SHP77 treated with DMSO at 0.1 percent for 48 hours (cell line): Measurements from ENCODE around the gene LHFPL3.
"Not testable (repeated sequence)": the region's sequence is repeated elsewhere in the genome, so short reads cannot be mapped to it uniquely, and the experiment has no call there.

Experiments used
- DNase-seq: peaks from one replicate; lab custom pipeline; 2025; lab: John Stamatoyannopoulos, UW

The LHFPL3 gene

DNA sequence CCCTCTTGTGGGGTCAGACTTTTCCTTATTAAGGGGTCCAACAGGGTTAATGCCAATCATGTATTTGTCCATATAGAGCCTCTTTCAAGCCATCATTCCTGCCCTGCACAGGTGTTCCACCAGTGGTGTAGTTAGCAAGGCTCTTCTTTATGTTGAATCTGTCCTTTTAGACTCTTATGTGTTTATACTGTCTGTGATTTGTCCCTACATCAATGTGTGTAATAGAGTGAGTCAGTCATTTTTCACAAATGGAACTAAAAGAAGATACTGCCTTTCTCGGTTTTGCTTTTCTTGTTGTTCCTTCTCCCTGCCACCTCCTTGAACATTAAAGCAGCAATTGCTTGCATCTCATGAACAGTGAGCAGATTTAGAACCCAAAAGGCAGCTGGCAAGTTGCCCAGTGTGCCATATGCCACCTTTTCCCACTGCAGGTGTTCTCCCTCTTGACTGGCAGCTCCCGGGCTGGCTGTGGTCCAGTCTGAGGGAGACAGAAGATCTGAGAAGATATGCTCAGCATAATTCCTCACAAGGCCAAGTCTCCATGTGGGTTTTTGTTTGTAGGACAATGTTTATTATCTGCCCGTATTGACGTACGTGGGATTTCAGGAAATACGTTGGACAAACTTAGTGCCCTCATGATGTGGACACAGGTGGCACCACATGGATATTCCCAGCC, 154.1 kb downstream of the LHFPL3 start:
- peak; percentile 62 for DNase-seq

DNA sequence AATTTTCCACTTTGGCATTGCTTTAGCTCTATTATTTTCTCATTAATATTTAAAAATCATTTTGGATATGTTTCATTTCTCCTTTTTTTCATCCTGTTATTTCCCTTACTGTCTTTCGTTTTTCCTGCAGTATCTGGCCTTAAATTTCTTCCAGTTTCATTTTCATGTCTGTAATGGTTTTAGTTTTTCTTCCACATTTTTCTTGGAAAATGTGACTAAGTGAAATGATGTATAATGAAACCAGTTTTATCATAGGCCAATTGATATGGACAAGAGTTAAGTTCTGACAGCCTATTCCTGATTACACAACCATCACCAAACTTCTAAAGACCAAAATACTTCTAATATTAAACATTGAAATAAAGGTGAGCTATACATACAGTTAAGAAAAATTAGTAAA, 158.5 kb downstream of the LHFPL3 start:
- no peak for DNase-seq

DNA sequence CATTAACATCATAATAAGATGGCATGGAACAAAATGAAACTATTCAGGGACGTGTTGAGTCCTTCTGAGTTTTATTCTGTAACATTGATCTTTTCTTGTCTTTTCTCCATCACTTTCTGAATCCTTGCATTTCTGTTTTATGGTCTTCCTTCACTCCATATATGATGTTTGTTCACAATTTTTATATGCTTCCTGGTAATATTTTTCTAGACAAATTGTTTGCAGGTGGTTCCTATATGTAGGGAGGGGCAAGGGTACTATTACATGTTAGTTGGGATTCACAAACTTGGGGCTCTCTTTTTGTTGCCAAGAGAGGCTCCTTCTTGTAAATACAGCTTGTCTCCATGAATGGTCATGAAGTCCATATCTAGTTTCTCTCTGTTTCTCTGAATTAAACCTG, 159.2 kb downstream of the LHFPL3 start:
- no peak for DNase-seq

DNA sequence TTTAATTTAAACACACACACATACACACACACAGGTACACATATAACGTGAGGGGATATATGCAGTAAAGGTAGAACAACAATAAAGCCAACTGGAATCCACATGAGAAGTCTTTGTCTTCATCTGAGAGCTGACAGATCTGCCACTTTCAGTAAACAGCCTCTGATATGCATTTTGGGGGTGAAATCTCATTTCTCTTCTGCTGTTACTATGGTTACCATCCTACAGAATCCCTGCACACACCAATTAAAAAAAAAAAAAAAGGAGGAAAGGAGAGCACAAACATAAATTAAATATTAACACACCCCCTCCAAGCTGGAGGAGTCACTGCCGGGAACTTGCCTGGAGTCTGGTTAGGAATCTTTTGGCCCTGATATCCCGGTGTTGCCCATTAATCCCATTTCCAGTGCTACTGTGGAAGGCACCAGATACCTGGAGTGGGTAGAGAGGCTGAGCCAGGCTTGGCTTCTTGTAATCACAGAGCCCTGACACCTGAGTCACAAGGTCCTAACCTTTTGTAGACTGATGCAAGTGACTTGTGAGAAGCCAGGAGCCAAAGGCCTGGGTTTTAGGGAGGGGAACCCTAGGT, 169.1 kb downstream of the LHFPL3 start:
- DNase-seq = no peak

DNA sequence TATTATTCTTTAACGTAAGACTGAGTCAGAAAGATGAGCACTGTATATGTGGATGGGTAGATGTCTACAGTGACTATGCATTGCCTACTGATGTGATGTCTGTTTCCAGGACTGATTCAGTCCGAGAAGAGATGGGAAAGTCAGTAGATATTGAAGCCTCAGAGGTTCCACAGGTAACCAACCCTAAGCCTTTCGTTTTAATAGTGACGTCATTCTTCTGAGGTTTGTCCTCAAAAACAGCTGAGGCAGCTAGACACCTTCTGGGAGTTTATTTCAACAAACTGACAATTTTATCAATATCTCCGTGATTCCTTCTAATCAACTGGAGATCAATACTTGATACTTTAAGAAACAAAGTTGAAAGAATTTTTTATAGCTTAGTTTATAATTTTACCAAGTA, 171.6 kb downstream of the LHFPL3 start:
- no peak for DNase-seq

DNA sequence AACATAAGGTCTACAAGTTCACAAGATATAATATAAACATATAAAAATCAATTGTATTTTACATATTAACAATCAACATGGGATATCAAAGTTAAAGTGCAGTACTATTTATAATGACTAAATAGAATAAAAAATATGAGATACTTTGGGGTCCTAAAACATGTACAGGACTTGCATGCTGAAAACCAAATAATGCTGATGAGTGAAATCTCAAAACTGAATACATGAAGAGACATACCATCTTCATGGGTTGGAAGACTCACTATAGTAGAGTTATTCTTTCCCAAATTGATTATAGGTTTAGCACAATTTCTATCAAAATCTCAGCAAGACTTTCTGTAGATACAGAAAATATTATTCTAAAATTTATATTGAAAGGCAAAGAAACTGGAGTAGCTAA, 181.5 kb downstream of the LHFPL3 start:
- no peak for DNase-seq

DNA sequence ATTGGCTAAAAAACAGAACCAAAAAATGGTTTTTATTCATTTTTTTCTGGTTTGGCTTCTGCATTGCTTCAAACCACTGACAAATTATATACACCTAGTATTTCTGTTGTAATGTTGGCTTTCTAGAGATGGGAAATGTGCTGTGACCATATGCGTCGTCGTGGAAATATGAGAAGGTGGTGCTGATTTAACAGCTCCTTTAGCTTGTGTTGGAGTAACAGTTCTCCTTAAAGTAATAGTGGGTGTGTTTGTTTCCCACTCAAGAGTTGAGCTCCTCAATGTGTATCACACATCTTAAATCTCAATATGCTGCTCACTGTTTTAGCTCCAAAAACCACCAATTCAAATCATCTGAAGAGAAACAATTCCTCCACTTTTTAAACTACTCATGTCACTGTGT, 196.4 kb downstream of the LHFPL3 start:
- DNase-seq = no peak

DNA sequence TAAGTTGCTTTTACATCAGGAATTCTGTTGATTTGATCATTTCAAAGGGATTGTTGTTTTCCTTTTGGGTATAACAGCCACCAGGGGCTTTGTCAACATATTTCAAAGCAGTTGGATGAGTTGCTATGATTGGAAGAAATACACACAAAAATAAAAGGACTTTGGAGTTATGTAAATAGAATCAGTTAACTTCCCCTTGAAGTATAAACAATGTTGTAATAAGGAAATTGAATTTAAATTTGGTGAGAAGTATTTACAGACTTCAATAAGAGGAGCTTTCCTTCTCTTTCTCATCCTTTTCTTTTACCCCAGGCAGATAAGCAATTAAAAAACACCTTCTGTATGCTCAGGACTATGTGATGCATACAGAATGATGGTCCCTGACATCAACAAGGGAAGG, 199.7 kb downstream of the LHFPL3 start:
- DNase-seq = no peak

DNA sequence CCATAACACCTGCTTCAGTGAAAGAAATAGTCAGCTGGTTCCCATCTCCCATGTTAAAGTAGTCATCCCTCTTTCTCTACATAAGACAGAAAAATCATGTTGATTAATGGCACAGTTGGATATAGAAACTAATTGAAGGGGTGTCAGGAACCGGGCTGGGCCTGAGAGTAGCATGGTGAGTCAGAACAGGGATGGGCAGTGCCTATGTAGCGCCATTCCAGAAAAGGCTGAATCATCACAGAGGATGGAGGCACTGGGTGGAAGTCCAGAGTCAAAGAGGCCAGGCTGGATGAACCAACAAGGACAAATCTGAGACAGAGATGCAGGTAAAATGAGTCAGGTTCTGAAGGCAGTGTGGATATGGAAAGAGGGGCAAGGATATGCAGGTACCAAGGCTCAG, 201.2 kb downstream of the LHFPL3 start:
- DNase-seq = no peak

DNA sequence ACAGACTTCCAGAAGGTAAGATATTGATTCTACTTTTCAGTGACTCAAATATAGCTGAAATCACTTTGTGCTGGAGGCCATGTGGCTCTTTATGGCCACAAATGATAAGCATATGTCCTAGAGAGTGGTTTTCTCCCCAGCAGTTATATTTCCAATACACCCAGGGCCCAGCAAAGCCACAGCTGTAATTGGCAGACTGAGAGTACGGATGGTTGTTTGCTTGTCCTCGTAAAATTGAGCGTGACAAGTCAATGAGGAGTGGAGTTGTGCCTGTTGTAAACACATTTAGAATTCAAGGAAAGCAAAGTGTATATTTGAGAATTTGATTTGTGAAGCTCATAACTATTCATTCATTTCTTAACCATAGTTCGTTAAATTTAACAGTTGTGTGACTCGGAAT, 201.8 kb downstream of the LHFPL3 start:
- no peak for DNase-seq

DNA sequence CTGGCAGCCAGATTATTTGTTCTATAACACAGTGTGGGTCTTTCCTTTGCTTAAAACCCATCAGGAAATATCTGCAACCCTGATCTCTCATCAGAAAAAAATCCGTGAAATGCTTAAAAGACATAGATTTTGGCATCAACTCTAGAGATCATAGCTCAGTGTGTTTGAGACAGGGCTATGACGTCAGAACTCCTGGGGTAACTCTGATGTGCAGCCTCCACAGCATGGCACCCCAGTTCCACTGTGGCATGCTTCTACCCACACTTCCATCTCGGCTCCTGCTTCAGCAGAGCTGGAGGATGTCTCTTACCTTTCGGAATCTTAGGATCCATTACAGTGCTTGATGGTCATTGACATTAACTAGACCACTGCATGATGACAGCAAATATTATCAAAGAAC, 205.7 kb downstream of the LHFPL3 start:
- no peak for DNase-seq

DNA sequence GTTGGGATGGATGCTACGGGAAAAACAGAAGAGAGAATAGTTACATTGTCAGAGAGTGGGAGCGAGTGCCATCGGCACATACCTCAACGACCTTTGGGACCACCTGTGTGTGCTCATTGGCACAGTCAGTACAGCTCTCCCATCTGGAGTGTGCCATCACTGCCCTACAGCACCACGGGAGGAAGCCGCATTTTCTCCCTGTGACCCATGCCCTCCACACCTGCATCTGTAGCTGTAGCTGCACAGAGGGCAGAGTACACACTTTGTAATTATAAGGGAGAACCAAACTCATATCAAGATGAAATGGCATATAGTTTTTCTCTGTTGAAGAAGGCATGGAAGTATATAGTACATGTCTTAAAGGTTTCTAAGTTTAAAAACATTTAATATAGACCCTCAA, 207.4 kb downstream of the LHFPL3 start:
- DNase-seq = no peak

DNA sequence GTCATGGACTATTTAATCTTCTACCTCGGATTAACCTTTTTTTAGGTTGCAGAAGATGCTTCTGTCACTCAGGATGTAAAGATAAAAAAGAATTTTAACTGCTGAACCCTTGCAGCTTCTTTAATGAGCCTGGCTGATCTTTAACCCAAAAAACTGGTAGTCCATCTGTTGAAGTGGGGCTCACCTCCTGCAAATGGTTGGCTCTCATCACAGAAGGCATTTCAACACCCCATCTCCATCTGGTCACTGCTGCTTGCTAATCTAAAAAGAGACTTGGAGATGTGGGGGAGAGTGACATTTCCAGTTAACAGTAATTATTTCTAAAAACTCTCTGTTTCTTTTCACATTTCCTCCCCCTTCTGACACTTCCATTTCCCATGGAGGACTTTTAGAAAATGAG, 208.6 kb downstream of the LHFPL3 start:
- DNase-seq = no peak

DNA sequence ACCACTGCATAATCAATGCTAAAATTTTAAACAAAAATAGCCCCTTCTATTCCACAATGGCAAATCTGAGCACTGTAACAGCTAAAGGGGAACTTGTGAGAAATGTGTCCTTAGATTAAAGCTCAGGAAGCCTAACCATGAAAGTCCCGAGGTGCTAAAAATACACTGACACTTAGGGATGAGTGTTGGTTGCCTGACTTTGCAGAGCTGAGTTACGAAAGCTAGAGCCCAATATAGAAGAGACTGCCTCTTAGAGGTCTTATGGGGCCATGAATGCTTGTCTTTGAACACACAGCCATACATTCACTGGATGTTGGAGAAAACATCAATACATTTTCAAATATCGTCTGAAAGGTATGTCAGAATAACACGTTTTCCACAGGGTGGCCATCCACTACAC, 209.7 kb downstream of the LHFPL3 start:
- DNase-seq = no peak

DNA sequence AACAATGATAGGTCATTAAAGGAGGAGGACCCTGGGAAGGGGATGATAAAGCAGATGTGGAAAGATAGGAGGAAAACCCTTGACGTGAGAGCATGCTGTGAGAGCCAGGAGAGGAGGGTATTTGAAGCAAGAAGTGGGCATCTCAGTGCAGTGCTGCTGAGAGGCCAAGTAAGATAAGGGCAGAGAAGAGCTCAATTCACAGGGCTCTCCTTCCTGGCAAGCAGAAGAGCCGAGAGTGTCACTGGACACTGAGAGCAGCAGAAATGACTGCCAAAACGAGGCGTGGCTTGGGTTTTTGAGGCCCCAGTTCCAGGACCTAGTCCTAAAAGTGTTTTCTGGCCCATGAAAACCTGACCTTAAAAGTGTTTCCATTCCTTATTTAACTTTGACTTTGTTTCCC, 213.5 kb downstream of the LHFPL3 start:
- DNase-seq = no peak

DNA sequence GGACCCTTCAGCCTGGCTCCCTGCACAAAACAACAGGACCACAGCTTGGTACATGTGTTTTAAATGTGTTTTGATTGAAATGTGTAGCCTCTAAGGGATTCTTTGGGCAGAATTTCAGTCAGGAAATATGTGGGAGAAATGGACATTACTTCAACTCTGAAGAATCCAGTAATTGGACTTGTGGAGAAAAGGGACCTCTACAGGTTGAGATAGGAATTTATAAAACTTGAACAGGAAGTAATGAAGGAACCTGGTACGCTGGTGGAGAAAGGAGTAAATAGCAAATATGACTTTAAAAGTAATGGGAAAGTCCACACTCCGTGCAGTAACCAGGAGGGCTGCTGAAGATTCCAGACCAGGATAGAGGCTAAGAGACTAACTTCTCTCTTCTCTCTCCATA, 220.5 kb downstream of the LHFPL3 start:
- no peak for DNase-seq

DNA sequence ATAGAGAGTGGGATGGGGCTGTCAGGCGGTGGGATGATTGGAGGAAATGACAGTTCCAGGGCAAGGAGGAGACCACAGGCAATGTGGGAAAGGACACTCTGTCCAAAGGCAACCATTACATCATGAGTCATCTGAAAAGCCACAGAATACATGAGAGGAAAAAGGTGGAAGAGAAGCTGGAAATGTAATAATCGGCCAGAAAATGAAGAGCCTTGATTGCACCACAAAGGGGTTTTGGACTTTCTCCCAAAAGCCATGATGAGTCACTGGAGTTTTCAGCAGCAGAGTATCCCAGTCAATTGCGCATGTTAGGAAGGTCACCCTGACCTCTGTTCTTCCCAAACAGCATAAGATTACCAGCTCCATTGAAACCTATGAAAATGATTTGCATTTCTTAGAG, 222.0 kb downstream of the LHFPL3 start:
- DNase-seq = no peak

DNA sequence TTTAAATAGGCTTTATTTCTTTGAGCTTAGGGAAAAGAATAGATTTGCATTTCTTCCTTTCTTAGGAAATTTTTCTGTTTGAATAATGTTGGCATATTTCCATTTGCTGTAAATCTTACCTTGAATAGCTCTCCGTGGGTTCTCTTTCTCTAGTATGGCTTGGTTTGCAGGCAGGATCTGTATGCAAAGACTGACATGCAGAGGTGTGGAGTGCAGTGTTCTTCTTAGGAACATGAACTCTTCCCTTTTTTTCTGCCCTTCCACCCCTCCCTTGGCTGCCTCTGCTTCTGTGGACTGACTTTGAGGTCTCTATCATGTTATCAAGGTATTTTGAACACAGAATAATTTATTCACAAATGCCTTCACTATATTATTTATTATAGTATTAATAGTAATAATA, 222.8 kb downstream of the LHFPL3 start:
- DNase-seq = no peak

DNA sequence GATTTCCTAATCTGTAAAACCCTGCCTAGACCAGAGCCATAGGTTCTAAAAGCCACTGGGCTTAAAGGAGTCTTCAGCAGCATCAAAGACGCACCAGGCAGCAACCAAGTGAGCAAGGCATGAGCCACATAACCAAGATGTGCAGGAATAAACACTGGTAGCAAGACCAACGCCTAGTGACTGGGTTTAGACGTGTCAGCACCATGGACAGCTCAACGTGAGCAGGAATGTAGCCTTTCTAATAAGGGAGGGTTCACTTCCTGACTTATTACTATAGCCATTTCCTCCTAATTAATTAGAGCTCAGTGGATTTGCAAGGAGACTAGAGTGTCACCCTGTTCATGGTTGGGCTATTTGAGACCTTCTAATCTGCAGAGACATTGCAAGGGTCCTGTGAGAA, 223.7 kb downstream of the LHFPL3 start:
- DNase-seq = no peak

DNA sequence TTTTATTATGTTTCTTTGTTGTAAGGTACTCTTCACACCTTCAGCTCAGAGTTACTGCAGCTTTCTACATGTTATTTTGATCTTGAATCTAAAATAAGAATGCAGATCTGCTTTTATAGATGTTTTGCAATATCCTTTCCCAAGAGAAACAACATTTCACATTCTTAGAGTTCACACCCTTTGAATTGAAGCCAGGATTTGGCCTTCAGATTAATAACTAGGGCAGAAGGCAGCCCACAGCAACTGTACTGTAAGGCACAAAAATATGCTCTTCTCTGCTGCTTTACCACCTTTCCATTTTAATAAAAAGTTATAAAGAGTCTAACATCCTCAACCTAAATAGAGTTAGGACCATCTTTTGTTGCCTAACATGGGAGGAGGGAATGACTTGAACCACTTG, 224.7 kb downstream of the LHFPL3 start:
- DNase-seq = no peak

DNA sequence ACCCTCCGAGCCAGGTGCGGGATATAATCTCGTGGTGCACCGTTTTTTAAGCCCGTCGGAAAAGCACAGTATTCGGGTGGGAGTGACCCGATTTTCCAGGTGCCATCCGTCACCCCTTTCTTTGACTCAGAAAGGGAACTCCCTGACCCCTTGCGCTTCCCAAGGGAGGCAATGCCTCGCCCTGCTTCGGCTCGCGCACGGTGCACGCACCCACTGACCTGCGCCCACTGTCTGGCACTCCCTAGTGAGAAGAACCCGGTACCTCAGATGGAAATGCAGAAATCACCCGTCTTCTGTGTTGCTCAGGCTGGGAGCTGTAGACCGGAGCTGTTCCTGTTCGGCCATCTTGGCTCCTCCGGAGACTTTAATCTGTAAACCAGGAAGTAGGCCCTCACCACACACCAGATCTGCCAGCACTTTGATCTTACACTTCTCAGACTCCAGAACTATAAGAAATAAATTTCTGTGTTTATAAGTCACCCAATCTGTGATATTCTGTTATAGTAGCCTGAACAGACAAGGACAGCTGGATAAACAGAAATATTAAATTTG, 235.0 kb downstream of the LHFPL3 start:
- not testable (repeated sequence) for DNase-seq

DNA sequence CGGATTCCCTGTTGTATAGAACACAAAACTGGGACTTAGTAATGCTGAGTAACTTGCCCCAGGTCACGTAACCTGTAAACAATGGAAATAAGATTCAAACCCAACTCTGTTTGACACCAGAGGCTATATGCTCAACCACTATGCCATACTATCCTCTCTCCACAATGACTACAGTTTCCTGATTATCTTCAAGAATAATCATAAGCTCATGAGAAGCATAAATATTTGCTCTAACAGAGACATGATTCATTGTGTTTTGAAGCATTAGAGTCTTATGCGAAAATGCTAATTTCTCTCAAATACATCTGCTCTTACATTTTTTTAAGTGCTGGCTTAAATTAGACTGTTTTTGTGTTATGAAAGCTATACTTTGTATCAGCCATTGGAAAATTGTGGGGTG, 241.3 kb downstream of the LHFPL3 start:
- no peak for DNase-seq

DNA sequence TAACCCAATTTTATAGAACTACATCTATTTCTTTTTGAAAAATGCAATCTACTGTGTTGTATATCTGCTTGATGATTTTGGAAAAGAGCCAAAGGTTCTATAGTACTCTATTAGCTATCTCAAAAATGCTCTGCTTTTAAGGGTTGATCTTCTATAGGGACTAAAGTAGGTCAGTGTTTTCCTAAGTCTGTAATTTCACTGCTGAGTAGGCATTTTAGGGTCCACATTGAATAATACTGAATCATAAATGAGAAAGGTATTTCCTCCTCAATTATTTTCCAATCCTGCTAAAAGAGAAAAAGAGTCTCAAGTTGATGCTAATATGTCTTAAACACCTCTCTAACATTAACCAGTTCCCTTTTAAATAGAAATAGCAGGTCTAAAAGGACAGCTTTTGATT, 244.2 kb downstream of the LHFPL3 start:
- no peak for DNase-seq

DNA sequence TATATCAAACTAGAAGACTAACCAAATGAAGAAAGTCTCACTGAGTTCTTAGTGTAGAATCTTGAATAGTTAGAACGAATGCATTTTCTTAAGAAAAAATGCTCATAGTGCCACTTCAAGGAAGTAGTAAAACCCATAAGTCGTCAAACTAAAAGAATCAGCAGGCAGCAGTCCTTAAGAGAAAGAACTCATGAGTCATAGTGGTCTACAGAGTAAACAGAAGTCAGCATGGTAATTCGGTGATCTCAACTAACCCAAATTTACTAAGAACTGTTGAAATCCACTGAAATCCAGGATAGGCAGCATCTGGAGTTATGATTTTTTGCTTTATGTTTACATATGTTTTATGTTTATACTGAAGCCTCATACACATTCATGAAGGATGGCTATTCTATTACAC, 256.2 kb downstream of the LHFPL3 start:
- no peak for DNase-seq
